ENCODE data around the gene RALGPS1.

DNA sequence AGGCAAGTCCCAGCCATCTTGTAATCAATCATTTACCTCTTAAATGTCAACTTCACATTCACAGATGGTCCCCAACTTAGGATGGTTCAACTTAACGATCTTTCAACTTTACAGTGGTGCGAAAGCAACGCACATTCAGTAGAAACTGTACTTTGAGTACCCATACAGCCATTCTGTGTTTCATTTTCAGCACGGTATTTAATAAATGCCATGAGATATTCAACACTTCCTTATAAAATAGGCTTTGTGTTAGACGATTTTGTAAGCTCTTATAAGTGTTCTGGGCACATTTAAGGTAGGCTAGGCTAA lies 254.9 kb downstream of the RALGPS1 start:
- TF ChIP-seq, protein P1, sequence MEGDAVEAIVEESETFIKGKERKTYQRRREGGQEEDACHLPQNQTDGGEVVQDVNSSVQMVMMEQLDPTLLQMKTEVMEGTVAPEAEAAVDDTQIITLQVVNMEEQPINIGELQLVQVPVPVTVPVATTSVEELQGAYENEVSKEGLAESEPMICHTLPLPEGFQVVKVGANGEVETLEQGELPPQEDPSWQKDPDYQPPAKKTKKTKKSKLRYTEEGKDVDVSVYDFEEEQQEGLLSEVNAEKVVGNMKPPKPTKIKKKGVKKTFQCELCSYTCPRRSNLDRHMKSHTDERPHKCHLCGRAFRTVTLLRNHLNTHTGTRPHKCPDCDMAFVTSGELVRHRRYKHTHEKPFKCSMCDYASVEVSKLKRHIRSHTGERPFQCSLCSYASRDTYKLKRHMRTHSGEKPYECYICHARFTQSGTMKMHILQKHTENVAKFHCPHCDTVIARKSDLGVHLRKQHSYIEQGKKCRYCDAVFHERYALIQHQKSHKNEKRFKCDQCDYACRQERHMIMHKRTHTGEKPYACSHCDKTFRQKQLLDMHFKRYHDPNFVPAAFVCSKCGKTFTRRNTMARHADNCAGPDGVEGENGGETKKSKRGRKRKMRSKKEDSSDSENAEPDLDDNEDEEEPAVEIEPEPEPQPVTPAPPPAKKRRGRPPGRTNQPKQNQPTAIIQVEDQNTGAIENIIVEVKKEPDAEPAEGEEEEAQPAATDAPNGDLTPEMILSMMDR (conservative IDR thresholded peaks at IDR 0.05; ENCODE audit: low read length) = no peak
- TF ChIP-seq EZH2phosphoT487 (IDR thresholded peaks at IDR 0.05; ENCODE audit: borderline replicate concordance, low read depth, low read length) = no peak

All from OCI-LY7 (cell line).